HG02763 (cell line): ENCODE results near the gene SFXN5.

ENCODE experiments used
- ATAC-seq: cut with Tn5 transposase; IDR thresholded peaks from one replicate; pipeline ENCODE4 v1.9.1; 2021; ENCODE audit warnings: mild to moderate bottlenecking, moderate library complexity; ENCODE audit not compliant: unreplicated experiment

SFXN5 gene

GRCh38 chr2:72981536-72981935, 90.0 kb downstream of the SFXN5 start:
- no peak for ATAC-seq

GRCh38 chr2:72980535-72981217, 90.8 kb downstream of the SFXN5 start:
- ATAC-seq = no peak

- ATAC-seq = no peak
These were observed 91.6 kb downstream of the SFXN5 start for GRCh38 chr2:72979896-72980295.

GRCh38 chr2:72975017-72975416, 96.5 kb downstream of the SFXN5 start:
- no peak for ATAC-seq

DNA sequence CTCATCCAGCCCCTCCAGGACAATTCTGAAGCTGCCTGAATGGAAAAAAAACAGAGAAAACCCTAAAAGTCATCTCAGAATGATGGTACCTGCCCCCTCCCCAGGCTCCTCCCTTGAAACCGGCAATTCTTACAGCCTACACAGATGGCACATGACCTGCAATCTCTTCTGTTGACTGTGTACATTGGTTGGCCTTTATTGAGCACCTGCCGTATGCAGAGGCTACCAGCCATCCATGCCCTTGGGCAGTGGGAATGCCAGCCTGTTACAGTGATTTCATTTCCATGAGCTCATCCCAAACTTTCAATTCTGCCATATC, 97.1 kb downstream of the SFXN5 start:
- no peak for ATAC-seq

DNA sequence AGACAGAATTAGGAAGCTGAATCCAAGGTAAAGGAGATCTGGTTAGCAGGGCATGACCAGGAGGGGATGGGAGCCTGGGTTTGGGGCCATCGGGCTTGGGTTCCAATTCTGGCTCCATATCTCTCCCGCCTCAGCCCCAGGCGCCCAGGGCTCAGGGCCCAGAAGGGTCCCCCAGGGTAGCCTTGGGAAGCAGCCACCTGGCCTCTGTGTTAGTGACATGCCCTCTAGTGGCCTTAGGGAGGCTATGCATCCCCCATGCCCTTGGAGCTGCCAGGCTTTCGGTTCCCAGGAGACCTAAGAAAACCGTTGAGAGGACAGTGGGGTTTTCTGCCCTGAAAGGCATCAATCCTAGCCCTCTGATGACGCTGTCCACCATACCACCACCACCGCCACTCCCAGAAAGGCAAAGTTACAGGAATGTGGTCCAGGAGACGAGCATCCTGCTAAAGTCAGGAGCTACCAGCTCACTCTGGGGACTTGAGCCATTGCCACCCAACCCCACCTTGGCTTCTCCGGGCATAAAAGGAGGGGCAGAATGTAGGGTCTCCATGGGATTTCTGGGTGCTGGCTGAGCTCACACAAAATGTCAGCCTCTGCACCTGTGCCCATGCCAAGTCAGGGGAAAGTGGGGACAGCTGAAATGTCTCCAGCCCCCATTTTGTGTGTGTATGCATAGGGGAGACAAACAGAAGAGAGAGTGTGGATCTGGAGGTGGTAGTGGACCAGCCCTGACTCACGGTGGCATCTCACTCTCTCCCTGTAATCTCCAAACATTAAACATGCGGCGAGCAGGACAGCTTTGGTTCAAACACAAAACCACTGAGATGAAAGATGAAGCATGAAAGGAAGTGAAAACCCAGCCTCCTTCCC, 97.7 kb downstream of the SFXN5 start:
- peak; percentile 77 for ATAC-seq

DNA sequence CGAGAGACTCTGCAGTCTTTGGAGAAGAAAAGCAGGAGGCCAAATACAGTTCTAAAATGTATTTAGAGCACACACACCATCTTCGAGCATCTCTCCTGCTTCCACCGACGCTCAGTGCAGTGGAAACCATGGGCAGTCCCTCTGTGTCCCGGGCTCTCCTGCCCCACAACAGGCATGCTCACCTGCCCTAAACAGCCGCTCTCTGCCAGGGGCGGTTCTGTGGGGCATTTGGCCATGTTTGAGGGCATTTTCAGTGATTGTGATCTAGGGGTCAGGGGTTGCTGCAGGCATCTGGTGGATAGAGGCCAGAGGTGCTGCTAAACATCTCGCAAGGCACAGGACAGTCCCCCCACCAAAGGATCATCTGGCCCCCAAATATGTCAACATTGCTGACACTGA, 98.4 kb downstream of the SFXN5 start:
- no peak for ATAC-seq

GRCh38 chr2:72972352-72973136, 99.0 kb downstream of the SFXN5 start:
- no peak for ATAC-seq

DNA sequence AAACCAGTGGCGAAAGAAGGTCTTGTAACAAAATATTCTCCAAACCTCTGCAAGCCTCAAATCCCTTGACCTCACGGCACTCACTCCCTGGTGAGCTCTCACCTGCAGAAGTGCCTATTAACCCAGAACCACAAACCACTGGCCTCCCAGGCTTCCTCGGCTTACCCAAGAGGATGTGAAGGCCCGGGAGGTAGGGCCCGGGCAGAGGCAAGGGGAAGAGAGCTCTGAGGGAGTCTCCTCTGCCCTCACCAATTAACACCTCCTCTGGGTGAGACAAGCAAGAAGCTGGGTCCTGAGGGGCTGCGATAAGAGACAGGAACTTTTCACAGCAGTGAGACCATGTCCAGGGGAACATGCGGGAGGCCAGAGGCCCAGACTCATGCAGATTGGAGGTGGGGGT, 100.5 kb downstream of the SFXN5 start:
- no peak for ATAC-seq

DNA sequence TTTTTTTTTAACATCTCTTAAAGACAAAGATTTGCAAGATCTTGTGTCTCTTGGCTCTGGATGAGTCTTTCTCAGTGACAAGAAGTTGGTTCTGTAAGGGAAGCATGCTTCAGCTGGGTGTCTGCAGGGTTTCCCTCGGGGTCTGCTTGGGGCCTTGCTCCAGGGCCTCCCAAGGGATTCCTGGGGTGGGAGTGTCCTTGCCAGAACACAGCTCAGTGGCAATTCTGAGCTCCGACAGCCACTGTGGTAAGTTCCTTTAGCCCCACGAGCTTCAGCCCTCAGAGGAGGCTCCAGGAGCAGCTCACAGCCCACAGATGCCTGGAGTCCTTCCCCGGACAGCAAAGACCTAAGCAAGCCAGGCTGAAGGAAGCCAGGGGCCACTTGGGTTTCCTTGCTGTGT, 101.8 kb downstream of the SFXN5 start:
- ATAC-seq = no peak

GRCh38 chr2:72968286-72968685, 103.2 kb downstream of the SFXN5 start:
- no peak for ATAC-seq

GRCh38 chr2:72965770-72966450, 105.6 kb downstream of the SFXN5 start:
- no peak for ATAC-seq

GRCh38 chr2:72965016-72965415, 106.5 kb downstream of the SFXN5 start:
- ATAC-seq = no peak

DNA sequence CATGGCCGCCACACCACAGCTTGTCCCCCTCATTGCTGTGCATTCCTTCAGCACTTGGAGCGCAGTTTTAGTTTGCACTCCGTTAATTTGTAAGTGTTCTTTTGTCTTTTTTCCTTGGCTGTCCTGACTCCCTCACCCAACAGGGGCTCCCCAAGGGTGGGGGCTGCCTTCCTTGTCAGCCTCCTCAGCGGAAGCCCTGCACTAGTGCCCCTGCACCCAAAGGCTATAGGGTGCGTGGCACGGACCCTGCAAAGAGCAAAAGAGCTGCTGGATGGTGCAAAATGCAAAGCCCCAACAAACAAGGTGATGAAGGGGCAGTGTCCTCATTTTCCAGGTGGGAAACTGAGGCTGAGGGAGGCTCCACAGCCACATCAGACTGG, 107.4 kb downstream of the SFXN5 start:
- no peak for ATAC-seq

- no peak for ATAC-seq
These were observed 107.9 kb downstream of the SFXN5 start for GRCh38 chr2:72963423-72964145.

- ATAC-seq = no peak
These were observed 108.6 kb downstream of the SFXN5 start for GRCh38 chr2:72962911-72963310.

GRCh38 chr2:72961853-72962468, 109.6 kb downstream of the SFXN5 start:
- ATAC-seq = no peak

DNA sequence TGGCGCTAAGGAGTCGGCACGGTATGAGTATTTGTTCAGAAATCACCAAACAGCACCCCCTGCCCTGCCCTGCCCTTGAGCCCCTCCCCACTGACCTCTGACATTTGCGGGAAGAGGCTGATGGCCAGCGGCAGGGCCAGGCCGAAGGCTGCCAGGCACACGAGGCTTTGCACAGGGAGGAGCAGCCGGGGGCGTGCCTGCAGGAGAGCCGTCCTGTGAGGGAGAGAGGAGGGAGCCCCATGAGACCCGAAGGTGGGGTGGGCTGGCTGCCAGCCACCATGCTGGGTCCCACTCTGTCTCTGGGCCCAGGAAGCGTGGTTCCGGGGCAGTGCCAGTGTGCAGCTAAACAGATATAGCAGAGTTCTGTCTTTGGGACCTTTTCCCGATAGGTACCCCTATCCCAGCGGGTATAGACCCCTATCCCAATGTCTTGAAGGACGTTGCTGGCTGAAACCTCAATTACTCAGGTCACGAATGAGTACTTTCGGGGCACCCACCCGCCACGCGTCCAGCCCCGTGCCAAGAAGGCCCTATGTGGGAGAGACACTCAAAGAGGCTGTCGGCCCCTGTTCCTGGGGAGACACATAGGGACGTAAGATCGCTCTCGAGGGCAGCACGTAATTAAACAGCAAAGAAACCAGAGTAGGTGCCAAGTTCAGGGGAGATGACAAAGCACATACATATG, 110.3 kb downstream of the SFXN5 start:
- ATAC-seq = no peak
